CD14-positive monocyte (primary cell): ENCODE measurements around the gene KBTBD13. TPM values are rescaled to one million over a fixed set of nuclear protein-coding genes. Genes with fewer than 3 reads are reported as not detected.

ENCODE experiments used
- DNase-seq, 3 donors: peaks; one replicate each; pipeline ENCODE4 v3.0.0-alpha.2; 2011 to 2022
- H2AFZ ChIP-seq: 2 replicates; pipeline ENCODE4 v1.6.0; 2012; ENCODE audit warnings: mild to moderate bottlenecking, low read depth, low read length, inconsistent platforms; ENCODE audit not compliant: insufficient read depth, poor library complexity, severe bottlenecking
- H3K27ac ChIP-seq, 2 donors: 1 replicate in 1 of 2; 2 replicates in 1 of 2; pipeline ENCODE4 v1.5.1; 2012 to 2013; ENCODE audit warnings: low read length in 2 of 2, control low read depth in 1 of 2, inconsistent platforms in 1 of 2, low read depth in 1 of 2, mild to moderate bottlenecking in 1 of 2
- H3K27me3 ChIP-seq, 2 donors: one replicate each; pipeline versions ENCODE4 v1.6.0 to v1.6.1; 2011 to 2013; ENCODE audit warnings: low read length in 2 of 2; ENCODE audit not compliant: control insufficient read depth in 2 of 2, insufficient read depth in 2 of 2
- H3K36me3 ChIP-seq, 2 donors: replicated peaks in 1 of 2; 1 replicate in 1 of 2; 2 replicates in 1 of 2; pipeline versions ENCODE4 v1.5.1 to v1.6.1; 2012 to 2013; ENCODE audit warnings: low read length in 2 of 2, control low read depth in 1 of 2, inconsistent platforms in 1 of 2, mild to moderate bottlenecking in 1 of 2; ENCODE audit not compliant: insufficient read depth in 2 of 2, control insufficient read depth in 1 of 2
- H3K4me1 ChIP-seq, 2 donors: 1 replicate in 1 of 2; 2 replicates in 1 of 2; pipeline versions ENCODE4 v1.5.1 to v1.6.1; 2012 to 2013; ENCODE audit warnings: low read length in 2 of 2, control low read depth in 1 of 2, inconsistent platforms in 1 of 2, mild to moderate bottlenecking in 1 of 2, moderate library complexity in 1 of 2; ENCODE audit not compliant: insufficient read depth in 2 of 2, control insufficient read depth in 1 of 2
- H3K4me2 ChIP-seq: replicated peaks from 2 replicates; pipeline ENCODE3; 2012; ENCODE audit warnings: low read length, moderate library complexity, mild to moderate bottlenecking; ENCODE audit not compliant: poor library complexity, severe bottlenecking; ENCODE audit errors: extremely low read depth
- H3K4me3 ChIP-seq, 3 experiments: fragments of 200-600 bp in 1 of 3; sonication (generic) in 1 of 3; replicated peaks in 1 of 3; 1 replicate in 2 of 3; 2 replicates in 1 of 3; pipeline ENCODE4 v1.5.1; 2011 to 2013; ENCODE audit warnings: low read length in 3 of 3, mild to moderate bottlenecking in 3 of 3, control low read depth in 2 of 3, low read depth in 2 of 3, inconsistent platforms in 1 of 3, moderate library complexity in 1 of 3
- H3K79me2 ChIP-seq: 2 replicates; pipeline ENCODE4 v1.6.0; 2012; ENCODE audit warnings: mild to moderate bottlenecking, control low read depth, inconsistent platforms, low read length, moderate library complexity; ENCODE audit not compliant: insufficient read depth
- H3K9ac ChIP-seq: 2 replicates; pipeline ENCODE4 v1.6.0; 2017; ENCODE audit warnings: low read length, mild to moderate bottlenecking; ENCODE audit not compliant: insufficient read depth, poor library complexity, severe bottlenecking
- H3K9me3 ChIP-seq, 2 donors: replicated peaks in 1 of 2; 1 replicate in 1 of 2; 2 replicates in 1 of 2; pipeline versions ENCODE4 v1.5.1 to v1.6.1; 2012 to 2013; ENCODE audit warnings: low read length in 2 of 2, control low read depth in 1 of 2; ENCODE audit not compliant: control insufficient read depth in 1 of 2, insufficient read depth in 1 of 2
- H4K20me1 ChIP-seq: 2 replicates; pipeline ENCODE4 v1.6.0; 2012; ENCODE audit warnings: mild to moderate bottlenecking, low read length, control low read depth, moderate library complexity; ENCODE audit not compliant: insufficient read depth
- H3K27ac Mint-ChIP-seq, 7 donors: one replicate each; pipeline ENCODE4 v1.8.0; 2020; ENCODE audit warnings: mild to moderate bottlenecking in 7 of 7, mixed read lengths in 7 of 7, moderate library complexity in 6 of 7, inconsistent platforms in 2 of 7
- H3K27me3 Mint-ChIP-seq, 3 donors: one replicate each; pipeline ENCODE4 v1.8.0; 2021 to 2022; ENCODE audit warnings: low read depth in 3 of 3, mild to moderate bottlenecking in 3 of 3, mixed read lengths in 3 of 3, moderate library complexity in 3 of 3, inconsistent platforms in 1 of 3
- H3K36me3 Mint-ChIP-seq, 2 donors: one replicate each; pipeline ENCODE4 v1.8.0; 2020; ENCODE audit warnings: mixed read lengths in 2 of 2, inconsistent platforms in 1 of 2, mild to moderate bottlenecking in 1 of 2
- H3K4me1 Mint-ChIP-seq: one replicate; pipeline ENCODE4 v1.8.0; 2020; ENCODE audit warnings: mild to moderate bottlenecking, mixed read lengths
- H3K4me3 Mint-ChIP-seq, 2 donors: one replicate each; pipeline ENCODE4 v1.8.0; 2020; ENCODE audit warnings: mild to moderate bottlenecking in 2 of 2, mixed read lengths in 2 of 2, moderate library complexity in 1 of 2
- H3K9me3 Mint-ChIP-seq, 7 donors: one replicate each; pipeline ENCODE4 v1.8.0; 2020 to 2022; ENCODE audit warnings: mixed read lengths in 7 of 7, mild to moderate bottlenecking in 6 of 7, moderate library complexity in 6 of 7, inconsistent platforms in 2 of 7
- WGBS: methylation state at CpG from one replicate; pipeline ENCODE4 v1.1.5; 2013; ENCODE audit warnings: missing lambda C conversion rate; ENCODE audit not compliant: insufficient coverage; 5-methylcytosine and 5-hydroxymethylcytosine counted together
- intact Hi-C, 2 donors: fragments of 100-400 bp; cut with micrococcal nuclease; formaldehyde crosslinking; loops; one replicate each; pipeline versions ENCODE4 v1.15.0 to v1.15.1; 2023
- polyA plus RNA-seq, 3 donors: library from polyadenylated mRNA; depleted of rRNA in 1 of 3; unstranded in 2 of 3; stranded (reverse) in 1 of 3; fragments of 300-500 nt in 2 of 3; fragments of >200 nt in 1 of 3; fragmentation: Illumina TruSeq in 2 of 3; gene quantifications; 1 replicate in 2 of 3; 2 replicates in 1 of 3; pipeline ENCODE4 v1.2.3, GENCODE V29; 2012 to 2021
- TF ChIP-seq, protein P1 (sequence below): fragments of 200-600 bp; IDR thresholded peaks from one replicate; pipeline ENCODE4 v1.8.0; 2022; ENCODE audit warnings: antibody characterized with exemption, mild to moderate bottlenecking

KBTBD13 gene
- polyA plus RNA-seq, 3 donors = not detected

GRCh38 chr15:65059369-65059750, 17.2 kb upstream of the KBTBD13 start:
- Histone ChIP-seq H3K27me3 (no peaks in the 10 kb centered on the region), H3K27ac (no peak overlapping the region), H2AFZ (no peak overlapping the region), H3K4me2 (no peak overlapping the region), H3K9ac (no peak overlapping the region), H3K4me3 (no peak overlapping the region), H3K9me3 (no peaks in the 10 kb centered on the region), H4K20me1 (no peaks in the 10 kb centered on the region), H3K36me3 (no peaks in the 10 kb centered on the region), H3K79me2 (no peaks in the 10 kb centered on the region), H3K4me1 (no peaks in the 10 kb centered on the region)
- 89% methylated on average over 2 of the region's 3 CpGs for WGBS
- Mint-ChIP-seq H3K4me3 (no peak overlapping the region), H3K27me3 (peaks cover 5 to 10% (median 6%) of the 10 kb centered on the region in 3 donors), H3K4me1 (no peaks in the 10 kb centered on the region), H3K27ac (no peak overlapping the region), H3K9me3 (no peaks in the 10 kb centered on the region), H3K36me3 (no peaks in the 10 kb centered on the region)
- intact Hi-C loops = loop anchor here in 1 of 2 donors (10.0 kb wide), 1 partner anchor 235 kb away; the partner anchor contains the start of gene RNU5A-1
- TF ChIP-seq, protein P1, sequence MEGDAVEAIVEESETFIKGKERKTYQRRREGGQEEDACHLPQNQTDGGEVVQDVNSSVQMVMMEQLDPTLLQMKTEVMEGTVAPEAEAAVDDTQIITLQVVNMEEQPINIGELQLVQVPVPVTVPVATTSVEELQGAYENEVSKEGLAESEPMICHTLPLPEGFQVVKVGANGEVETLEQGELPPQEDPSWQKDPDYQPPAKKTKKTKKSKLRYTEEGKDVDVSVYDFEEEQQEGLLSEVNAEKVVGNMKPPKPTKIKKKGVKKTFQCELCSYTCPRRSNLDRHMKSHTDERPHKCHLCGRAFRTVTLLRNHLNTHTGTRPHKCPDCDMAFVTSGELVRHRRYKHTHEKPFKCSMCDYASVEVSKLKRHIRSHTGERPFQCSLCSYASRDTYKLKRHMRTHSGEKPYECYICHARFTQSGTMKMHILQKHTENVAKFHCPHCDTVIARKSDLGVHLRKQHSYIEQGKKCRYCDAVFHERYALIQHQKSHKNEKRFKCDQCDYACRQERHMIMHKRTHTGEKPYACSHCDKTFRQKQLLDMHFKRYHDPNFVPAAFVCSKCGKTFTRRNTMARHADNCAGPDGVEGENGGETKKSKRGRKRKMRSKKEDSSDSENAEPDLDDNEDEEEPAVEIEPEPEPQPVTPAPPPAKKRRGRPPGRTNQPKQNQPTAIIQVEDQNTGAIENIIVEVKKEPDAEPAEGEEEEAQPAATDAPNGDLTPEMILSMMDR = no peak
- no peak for DNase-seq

GRCh38 chr15:65059931-65060596, 16.5 kb upstream of the KBTBD13 start:
- WGBS = 64% methylated on average over 3 of the region's 4 CpGs

More at GRCh38 chr15:65059931-65060596, 16.5 kb upstream of the KBTBD13 start:
- Mint-ChIP-seq H3K27me3 (peaks cover 9 to 15% (median 12%) of the 10 kb centered on the region in 3 donors), H3K4me3 (no peak overlapping the region), H3K27ac (no peak overlapping the region), H3K9me3 (no peaks in the 10 kb centered on the region), H3K4me1 (no peaks in the 10 kb centered on the region), H3K36me3 (no peaks in the 10 kb centered on the region)
- DNase-seq = no peak
- no peaks in the 10 kb centered on the region for H4K20me1 ChIP-seq
- H3K4me1 ChIP-seq = no peaks in the 10 kb centered on the region
- no peak overlapping the region for H3K27ac ChIP-seq
- no peaks in the 10 kb centered on the region for H3K79me2 ChIP-seq
- H3K27me3 ChIP-seq = peaks cover 0 to 2% of the 10 kb centered on the region in 2 donors
- no peaks in the 10 kb centered on the region for H3K36me3 ChIP-seq
- no peak overlapping the region for H3K4me2 ChIP-seq
- TF ChIP-seq, protein P1 = no peak
- intact Hi-C loops = loop anchor here in 1 of 2 donors (10.0 kb wide), 1 partner anchor 235 kb away; the partner anchor contains the start of gene RNU5A-1
- H3K4me3 ChIP-seq = no peak overlapping the region
- no peak overlapping the region for H3K9ac ChIP-seq
- no peak overlapping the region for H2AFZ ChIP-seq
- no peaks in the 10 kb centered on the region for H3K9me3 ChIP-seq
